Stimulated activated CD4-positive, alpha-beta T cell treated with anti-CD3 and anti-CD28 coated beads, Interleukin-1b, Interleukin-23, amount 100 ng/mL, for 4 hours (primary cell): ENCODE results near the gene ZMIZ2.
A peak's percentile ranks its signal among the peaks of the same experiment; 100 is the strongest.
"Not testable (repeated sequence)": the region's sequence is repeated elsewhere in the genome, so short reads cannot be mapped to it uniquely, and the experiment has no call there.

Source experiments
- DNase-seq, 2 donors: peaks; one replicate each; pipeline ENCODE4 v3.0.0-alpha.2; 2020; ENCODE audit warnings: low read depth in 2 of 2

ZMIZ2 gene

DNA sequence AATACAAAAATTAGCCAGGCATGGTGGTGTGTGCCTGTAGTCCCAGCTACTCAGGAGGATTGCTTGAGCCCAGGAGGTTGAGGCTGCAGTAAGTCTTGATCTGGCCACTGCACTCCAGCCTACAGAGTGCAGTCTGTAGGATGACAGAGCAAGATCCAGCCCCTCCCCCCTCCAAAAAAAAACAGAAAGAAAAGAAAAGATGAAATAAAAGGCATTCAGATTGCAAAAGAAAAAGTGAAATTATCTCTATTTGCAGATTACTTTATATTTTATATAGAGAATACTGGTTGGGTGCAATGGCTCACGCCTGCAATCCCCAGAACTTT is 20.7 kb upstream of the ZMIZ2 start:
- no peak for DNase-seq

DNA sequence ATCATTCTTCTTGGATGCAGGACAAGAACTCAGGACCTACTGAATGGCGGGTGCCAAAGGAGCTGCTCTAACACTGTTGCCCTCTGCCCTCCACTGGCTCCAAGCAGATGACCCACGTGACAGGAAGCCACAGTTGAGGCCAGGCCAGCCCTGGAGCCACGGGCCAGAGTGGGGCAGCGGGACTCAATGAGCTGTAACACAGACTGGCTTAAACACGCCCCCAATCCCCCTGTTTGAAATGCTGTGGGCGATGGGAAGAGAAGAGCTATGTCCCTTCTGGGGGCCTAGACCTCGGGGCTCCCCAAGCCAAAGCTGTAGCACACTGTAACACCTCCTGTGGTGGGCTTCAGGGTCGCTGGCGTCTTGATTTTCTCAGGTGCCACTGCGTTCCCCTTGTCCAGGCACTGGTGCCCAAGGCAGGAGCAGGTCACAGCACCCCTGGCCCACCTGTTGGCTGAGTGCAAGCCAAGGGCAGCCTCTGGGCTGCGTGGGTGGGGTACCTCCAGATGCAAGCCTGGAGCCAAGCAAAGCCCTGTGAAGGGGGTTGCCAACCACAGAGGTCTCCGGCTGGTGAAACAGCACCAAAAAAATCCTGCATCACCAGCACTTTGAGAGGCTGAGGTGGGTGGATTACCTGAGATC is 18.6 kb upstream of the ZMIZ2 start:
- no peak for DNase-seq

DNA sequence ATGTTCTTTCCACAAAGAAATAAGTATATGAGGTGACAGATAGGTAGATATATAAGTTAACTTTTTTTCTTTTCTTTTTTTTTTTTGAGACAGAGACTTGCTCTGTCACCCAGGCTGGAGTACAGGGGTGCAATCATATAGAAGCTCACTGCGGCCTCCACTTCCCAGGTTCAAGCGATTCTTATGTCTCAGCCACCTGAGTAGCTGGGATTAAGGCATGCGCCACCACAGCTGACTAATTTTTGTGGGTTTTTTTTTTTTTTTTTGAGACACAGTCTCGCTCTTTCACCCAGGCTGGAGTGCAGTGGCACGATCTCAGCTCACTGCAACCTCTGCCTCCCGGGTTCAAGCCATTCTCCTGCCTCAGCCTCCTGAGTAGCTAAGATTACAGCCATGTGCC is 15.7 kb upstream of the ZMIZ2 start:
- not testable (repeated sequence) for DNase-seq

DNA sequence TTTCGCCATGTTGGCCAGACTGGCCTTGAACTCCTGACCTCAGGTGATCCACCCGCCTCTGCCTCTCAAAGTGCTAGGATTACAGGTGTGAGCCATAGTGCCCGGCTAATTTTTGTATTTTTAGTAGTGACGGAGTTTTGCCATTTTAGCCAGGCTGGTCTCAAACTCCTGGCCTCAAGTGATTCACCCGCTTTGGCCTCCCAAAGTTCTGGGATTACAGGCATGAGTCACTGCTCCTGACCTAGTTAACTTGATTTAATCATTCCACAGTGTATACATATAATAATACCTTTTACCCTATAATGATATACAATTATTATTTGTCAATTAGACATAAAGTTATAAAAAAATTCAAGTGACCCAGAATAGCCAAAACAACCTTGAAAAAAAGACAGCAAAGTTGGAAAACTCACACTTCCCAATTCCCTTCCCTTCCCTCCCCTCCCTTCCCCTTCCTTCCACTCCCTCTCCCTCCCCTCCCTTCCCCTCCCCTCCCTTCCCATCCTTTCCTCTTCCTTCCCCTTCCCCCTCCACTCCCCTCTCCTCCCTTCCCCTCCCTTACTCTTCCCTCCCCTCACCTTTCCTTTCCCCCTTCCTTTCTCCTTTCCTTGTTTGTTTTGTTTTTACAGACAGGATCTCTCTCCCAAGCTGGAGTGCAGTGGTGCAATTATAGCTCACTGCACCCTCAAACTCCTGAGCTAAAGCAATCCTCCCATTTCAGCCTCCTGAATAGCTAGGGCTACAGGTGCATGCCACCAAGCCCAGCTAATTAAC is 14.8 kb upstream of the ZMIZ2 start:
- DNase-seq = no peak

DNA sequence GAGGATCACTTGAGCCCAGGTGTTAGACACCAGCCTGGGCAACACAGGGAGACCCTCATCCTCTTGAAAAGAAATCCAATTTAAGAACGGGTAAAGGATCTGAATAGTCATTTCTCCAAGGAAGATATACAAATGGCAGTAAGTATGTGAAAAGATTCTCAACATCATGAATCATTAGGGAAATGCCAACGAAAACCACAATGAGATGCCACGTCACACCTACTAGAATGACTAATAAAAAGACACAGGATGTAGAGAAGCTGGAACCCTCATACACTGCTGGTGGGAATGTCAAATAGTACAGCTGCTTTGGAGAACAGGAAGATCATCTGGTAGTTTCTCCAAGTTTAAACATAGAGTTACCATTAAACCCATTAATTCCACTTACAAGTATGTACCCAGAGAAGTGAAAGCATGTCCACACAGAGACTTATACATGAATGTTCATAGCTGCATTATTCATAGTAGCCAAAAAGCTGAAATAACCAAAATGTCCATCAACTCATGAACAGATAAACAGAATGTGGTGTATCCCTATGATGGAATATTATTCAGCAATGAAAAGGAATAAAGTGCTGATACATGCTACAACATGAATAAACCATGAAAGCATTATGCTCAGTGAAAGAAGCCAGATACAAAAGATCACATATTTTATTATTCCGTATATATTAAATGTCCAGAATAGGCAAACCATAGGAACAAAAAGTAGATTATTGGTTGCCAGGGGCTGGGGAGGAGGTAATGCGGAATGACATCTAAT is 13.1 kb upstream of the ZMIZ2 start:
- peak in 1 of 2 donors; percentile 35 for DNase-seq

DNA sequence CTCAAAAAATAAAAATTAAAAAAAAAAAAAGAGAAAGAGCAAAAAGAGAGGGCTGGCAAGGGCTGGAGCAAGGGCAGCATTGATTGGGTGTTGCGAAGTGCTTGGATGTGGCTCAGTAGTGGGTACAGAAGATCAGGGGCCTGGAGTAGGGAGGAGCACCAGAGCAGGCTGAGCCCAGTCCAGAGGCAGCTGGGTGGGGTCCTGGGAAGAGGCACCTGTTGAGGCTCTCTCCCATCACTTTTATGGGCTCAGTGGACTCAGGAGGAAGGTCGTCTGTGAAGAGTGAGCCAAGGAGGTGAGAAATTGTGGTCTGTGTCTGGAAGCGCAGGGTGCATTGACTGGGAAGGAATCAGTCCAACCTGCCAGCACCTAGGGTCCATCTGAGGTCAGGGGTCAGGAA is 11.8 kb upstream of the ZMIZ2 start:
- no peak for DNase-seq

DNA sequence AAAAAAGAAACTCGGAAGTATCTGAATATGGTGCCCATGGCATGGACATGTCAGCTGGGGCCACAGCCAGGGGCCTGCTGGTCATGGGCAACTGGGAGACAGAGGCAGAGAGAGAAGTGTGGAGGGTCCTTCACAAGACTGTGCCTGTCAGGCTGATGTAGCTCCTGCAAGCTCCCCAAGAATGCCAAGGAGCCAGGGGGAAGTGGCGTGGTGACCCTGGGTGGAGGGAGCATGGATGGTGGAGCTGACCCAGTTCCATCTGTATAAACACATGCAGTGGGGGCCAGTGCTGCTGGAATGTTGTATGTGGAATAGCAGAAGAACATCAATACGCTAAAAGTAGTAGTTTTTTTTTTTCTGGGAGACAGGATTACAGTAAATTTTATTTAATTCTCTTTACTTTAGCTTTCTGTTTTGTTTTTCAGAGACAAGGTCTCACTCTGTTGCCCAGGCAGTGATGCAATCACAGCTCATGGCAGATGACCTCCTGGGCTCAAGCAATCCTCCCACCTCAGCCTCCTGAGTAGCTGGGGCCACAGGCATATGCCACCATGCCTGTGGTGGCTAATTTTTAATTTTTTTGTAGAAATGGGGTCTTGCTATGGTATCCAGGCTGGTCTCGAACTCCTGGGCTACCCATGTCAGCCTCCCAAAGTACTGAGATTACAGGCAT is 10.5 kb upstream of the ZMIZ2 start:
- DNase-seq = no peak

DNA sequence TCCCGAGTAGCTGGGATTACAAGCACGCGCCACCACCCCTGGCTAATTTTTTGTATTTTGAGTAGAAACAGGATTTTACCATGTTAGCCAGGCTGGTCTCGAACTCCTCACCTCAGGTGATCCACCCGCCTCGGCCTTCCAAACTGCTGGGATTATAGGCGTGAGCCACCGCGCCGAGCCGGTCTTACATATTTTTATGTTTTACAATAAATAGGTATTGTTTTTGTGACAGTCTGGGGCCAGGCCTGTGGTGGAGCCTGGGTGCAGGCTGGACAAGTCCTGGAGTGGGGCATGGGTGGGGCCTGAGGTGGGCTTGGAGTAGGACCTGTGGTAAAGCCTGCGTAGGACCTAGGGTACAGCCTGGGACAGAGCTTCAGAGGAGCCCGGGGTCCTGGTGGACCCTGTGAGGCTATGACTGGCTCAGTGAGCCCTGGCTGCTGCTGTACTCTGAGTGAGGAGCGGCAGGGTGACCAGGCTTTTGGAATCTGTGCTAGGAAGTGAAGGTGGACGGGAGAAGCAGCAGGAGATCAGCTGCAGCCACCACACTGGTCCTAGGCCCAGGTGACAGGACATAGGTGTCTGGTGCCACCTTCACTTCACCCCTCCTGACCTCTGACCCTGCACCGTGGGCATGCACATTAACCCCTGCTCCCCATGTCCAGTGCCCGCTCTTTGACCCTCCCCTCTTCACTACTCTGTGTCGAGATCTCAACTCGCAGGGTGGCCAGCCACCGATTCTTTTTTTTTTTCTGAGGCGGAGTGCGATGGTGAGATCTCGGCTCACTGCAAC is 9.6 kb upstream of the ZMIZ2 start:
- no peak for DNase-seq

DNA sequence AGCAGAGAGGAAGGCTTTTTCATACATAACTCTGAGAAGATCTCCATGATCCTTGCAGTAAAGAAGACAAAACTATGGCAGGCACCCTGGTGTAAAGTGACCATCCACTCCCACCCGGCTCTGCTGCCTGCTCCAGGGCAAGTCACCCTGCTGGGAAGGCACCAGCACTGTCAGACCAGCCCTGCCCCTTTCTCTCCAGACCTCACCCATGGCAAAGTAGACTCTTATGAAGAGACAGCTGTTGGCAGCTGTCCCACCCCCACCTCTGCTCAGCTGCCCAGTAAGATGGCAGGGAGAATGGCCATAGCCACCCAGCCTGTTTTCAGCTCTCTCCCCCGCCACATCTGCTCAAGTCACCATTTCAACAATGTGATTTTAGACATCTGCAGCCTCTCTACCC is 8.6 kb upstream of the ZMIZ2 start:
- DNase-seq = no peak

DNA sequence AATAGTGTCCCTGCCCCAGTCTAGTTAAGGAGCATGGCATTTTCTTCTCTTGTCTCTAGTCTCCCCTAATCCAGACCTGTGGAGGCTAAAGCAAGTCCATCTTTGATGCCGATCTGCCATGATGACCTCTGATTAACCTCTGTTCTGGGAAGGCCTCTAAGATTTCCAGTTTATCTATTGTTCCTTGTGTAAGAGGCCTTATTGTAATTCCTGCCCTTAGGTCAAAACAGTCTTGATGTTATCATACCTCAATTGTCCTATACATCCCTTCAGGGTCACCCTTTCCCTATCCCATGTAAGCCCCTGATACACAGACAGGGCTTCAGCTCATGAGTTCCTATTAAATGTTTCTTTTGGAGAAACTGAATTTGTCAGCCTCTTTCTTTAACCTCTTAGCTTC is 4.9 kb upstream of the ZMIZ2 start:
- no peak for DNase-seq

DNA sequence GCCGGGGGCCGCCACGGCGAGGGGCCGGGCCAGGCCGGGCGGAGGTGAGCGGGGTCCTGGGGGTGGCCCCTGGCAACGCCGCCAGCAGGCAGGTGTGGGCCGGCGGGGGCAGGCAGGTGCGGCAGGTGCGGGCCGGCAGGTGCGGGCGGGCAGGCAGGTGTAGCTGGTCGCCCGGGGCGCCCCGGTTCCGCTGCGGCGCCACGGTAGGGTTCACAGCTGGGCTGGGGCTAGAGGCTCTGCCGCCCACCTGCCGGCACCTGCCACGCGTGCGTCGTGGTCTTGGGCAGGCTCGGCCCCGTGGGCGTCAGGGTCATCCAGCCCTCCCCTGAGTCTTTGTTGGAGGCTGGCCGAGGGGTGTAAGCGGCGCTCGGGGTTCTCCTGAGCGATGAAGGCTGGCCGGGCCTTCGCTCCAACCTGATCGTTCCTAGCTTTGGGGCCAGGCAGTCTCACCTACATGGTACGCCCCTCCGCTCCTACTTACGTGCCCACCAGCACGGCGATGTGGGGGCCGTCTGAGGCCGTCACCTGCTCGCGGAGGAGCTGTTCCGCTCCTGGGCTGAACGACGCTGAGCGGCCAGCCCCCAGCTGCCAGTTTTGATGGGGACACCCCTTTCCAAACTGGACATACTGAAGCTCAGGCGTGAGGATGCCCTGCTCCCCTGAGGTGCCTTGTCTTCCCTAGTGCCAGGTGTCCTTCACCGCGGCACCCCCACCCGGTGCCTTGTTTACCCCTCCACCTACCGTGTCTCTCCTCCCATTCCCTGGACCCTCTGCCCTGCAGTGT is 493 bp downstream of the ZMIZ2 start:
- no peak for DNase-seq

DNA sequence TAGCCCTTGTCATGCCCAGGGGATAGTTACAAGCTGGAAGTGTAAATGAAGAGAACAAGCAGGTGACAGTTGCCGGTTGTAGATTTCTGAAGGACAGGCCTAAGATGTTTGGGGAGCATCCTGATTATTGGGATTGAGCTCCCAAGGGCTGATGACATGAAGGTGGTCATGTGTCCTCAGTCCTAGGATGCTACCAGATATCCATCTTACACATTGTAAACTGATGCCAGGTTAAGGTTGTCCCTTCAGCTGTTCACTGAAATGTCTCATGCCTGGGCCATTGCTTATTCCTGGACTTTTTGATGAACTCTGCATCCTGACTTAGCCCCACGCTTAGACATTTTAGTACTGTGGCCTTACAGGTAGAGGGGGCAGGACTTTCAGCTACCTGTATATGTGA is 1.3 kb downstream of the ZMIZ2 start:
- DNase-seq = no peak

DNA sequence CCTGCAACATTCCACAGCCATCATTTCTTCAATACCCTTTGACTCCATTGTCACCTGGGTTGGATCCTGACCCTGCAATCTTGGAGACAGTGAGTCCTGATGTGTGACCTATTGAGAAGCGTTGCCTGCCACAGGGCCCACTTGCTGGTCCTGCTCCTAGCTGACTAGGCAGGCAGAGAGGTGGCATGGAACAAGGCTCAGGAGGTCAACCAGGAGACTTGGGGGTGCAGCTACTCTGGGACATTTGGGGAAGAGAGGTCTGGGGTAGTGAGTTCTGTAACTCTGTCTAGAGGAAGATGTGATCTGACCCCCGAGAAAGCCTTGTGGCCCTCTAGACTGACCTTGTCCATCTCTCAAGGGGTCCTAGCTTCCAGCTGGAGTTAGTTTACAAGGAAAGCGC is 1.8 kb downstream of the ZMIZ2 start:
- DNase-seq = no peak

DNA sequence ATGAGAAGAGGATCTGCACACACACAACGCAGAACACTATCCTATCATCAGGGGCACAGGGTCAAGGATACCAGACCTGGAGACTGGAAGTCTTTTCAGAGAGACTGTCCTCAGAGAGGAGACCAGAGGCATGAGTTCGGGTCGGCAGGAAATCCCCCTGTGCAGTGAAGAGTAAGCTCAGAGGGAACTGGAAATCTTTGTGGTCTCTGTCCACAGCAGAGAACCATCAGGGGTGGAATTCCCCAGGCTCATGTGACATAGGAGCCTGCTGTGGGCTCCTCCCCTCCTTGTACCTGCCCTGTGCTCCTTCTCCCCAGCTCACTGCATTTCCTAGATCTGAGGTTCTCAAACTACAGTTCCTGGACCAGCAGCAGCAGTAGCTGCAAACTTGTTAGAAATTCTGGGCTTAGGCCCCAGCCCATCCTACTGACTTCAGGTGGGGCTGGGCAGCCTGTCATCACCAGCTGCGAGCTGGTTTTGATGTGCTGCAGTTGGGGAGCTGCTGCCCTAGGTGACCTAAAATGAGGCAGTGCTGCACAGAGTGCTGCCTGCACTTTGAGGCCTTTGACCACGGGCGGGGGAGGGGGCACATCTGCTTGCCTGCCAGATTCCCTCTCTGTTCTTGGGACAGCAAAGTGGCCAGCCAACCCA is 2.4 kb downstream of the ZMIZ2 start:
- peak; percentile 27 to 34 for DNase-seq

DNA sequence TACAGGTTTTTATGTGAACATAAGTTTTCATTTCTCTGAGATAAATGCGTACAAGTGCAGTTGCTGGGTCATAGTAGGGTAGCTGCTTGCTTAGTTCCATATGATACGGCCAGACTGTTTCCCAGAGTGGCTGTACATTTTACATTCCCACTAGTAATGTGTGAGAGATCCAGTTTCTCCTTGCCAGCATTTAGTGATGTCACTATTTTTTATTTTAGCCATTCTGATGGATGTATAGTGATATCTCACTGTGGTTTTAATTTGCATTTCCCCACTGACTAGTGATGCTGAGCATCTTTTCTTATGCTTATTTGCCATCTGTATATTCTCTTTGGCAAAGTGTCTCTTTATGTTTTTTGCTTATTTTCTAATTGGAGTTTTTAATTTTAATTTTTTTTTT is 4.2 kb downstream of the ZMIZ2 start:
- DNase-seq = no peak

DNA sequence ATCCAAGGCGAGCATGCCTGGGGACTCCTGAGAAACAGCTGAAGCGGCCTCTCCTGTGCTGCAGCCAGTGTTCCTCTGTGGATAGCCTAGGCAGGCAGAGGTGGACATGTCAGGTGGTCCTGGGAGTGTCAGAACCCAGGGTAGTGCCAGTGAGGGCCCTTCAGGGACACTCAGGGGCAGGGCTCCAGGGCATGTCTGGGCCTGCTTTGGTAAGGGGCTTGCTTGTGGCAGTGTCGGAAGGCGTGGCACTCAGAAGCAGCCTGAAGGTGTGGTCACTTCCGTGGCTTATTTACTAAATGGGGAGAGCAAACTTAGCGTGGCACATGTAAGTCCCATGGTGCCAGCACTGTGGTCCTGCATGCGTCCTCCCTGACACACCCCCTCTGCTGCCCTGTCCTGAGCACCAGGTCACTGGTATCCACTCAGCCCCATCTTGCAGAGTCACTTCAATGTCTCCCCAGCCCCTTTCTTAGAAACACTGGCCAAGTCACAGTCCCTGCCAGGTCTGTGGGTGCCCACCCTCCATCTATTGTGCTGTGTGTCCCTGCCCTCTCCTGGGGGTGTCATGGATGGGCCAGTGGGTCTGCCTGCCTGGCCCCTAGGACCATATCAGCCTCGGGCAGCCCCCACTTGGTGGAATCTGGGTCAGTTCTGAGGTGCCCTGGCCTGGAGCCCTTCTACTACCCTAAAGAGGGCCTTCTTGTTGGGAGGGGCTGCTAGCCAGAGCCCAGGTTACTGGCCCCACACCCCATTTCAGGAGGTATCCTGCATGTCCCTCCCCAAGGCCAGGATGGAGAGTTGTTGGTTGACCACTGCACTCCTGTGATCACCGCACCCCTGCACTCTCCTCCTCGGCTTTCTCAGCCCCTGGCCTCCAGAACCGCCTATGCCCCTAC is 6.4 kb downstream of the ZMIZ2 start:
- no peak for DNase-seq

DNA sequence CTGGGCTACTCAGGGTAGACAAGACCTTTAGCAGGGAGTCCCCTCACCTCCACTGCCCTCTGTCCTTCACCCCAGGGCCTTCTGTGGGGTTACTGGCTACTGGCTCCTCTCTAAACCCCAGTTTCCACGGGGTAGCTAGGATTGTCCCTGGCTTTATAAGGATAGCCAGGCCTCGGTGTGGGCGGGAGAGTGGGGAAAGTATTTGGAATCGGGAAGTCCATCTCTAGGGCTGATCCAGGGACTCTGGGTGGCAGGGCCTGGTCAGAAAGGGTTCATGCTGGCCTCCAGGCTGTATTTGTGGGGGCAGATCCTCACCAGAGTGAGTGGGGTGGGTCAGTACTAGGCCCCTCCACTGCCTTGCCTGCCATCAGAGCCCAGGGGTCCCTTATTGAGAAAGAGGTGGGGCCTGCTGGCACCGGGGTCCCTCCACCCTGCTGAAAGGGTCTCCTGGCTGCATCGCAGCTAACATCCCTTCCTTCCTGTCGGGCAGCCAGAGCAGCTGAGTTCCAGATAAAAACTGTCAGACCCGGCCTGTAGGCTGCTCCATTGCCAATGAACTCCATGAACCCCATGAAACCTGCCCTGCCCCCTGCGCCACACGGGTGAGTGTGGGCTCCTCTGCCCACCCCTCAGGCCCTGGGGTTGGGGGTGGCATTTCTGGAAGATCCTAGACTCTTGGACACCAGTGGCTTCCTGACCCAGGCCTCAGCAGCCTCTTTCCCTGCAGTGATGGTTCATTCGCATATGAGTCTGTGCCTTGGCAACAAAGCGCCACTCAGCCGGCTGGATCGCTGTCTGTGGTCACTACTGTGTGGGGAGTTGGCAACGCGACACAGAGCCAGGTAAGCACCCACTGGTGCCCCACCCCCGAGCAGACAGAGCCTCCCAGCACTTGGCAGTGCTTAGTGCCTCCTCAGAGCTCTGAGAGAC is 7.3 kb downstream of the ZMIZ2 start:
- no peak for DNase-seq

DNA sequence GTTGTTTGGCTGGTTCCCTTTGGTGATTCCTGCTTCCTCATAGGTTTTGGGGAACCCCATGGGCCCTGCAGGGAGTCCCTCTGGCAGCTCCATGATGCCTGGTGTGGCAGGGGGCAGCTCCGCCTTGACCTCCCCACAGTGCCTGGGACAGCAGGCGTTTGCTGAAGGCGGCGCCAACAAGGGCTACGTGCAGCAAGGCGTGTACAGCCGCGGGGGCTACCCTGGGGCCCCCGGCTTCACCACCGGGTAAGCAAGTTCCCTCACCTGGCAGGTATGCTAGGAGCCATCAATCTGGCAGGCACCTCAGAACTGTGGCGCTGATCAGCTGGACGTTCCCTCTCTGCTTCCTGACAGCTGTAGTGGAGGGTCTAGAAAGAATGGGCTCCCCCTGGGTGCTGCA is 8.3 kb downstream of the ZMIZ2 start:
- no peak for DNase-seq
